ENCODE data around the gene SELL.

- TF ChIP-seq CEBPB (IDR thresholded peaks at IDR 0.05; ENCODE audit: low read depth, low read length), result no peak
- no peak for TF ChIP-seq ZNF274 (IDR thresholded peaks at IDR 0.05; ENCODE audit: borderline replicate concordance, extremely low read depth, low read length)
- no peak for TF ChIP-seq RNF2 (IDR thresholded peaks at IDR 0.05; ENCODE audit: borderline replicate concordance, low read depth, low read length, missing control alignments, poor library complexity, severe bottlenecking)
- TF ChIP-seq RFX5 (IDR thresholded peaks at IDR 0.05; ENCODE audit: borderline replicate concordance, low read depth, low read length), result no peak
- TF ChIP-seq CTCF (IDR thresholded peaks at IDR 0.05; ENCODE audit: control extremely low read depth in 1 of 3, insufficient read depth in 1 of 3, low read depth in 1 of 3, low read length in 3 of 3), result no peak
- no peak for TF ChIP-seq EGR1 (IDR thresholded peaks at IDR 0.05; ENCODE audit: borderline replicate concordance, low read depth, low read length)
- no peak for TF ChIP-seq POLR2AphosphoS5 (IDR thresholded peaks at IDR 0.05; ENCODE audit: low read depth, low read length)
- no peak for TF ChIP-seq CHD2 (IDR thresholded peaks at IDR 0.05; ENCODE audit: low read length)
- TF ChIP-seq GABPA (IDR thresholded peaks at IDR 0.05; ENCODE audit: borderline replicate concordance, insufficient read depth, low read length), result no peak
- no peak for TF ChIP-seq EZH2 (IDR thresholded peaks at IDR 0.05; ENCODE audit: low read depth, low read length, severe bottlenecking)
- TF ChIP-seq, protein P1, sequence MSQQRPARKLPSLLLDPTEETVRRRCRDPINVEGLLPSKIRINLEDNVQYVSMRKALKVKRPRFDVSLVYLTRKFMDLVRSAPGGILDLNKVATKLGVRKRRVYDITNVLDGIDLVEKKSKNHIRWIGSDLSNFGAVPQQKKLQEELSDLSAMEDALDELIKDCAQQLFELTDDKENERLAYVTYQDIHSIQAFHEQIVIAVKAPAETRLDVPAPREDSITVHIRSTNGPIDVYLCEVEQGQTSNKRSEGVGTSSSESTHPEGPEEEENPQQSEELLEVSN (IDR thresholded peaks at IDR 0.05), result no peak
- TF ChIP-seq EP300 (IDR thresholded peaks at IDR 0.05; ENCODE audit: borderline replicate concordance in 1 of 2, low read depth in 2 of 2, low read length in 2 of 2), result no peak
- no peak for TF ChIP-seq BRCA1 (IDR thresholded peaks at IDR 0.05; ENCODE audit: low read depth, low read length)
These were observed 14.9 kb downstream of the SELL start for GRCh38 chr1:169696273-169697100.

All from H1 (cell line).